GM10266 (cell line): ENCODE results near the gene RIBC2.

Experiments
- DNase-seq: peaks from one replicate; pipeline ENCODE4 v3.0.0; 2012; ENCODE audit errors: extremely low spot score
- CTCF ChIP-seq: IDR thresholded peaks from 2 replicates; pipeline ENCODE4 v1.5.1; 2012; ENCODE audit warnings: mild to moderate bottlenecking, low read depth; ENCODE audit not compliant: control insufficient read depth, insufficient read depth; ENCODE audit errors: missing control alignments

The RIBC2 gene

GRCh38 chr22:45397806-45398205 is 15.7 kb upstream of the RIBC2 start:
- no peak for TF ChIP-seq CTCF
- no peak for DNase-seq

GRCh38 chr22:45398214-45398613 is 15.3 kb upstream of the RIBC2 start:
- TF ChIP-seq CTCF, result no peak

GRCh38 chr22:45399712-45400445 is 13.6 kb upstream of the RIBC2 start:
- no peak for TF ChIP-seq CTCF
- no peak for DNase-seq

More at GRCh38 chr22:45398214-45398613, 15.3 kb upstream of the RIBC2 start:
- no peak for DNase-seq

GRCh38 chr22:45402466-45402985 is 11.0 kb upstream of the RIBC2 start:
- TF ChIP-seq CTCF, result no peak
- no peak for DNase-seq

- TF ChIP-seq CTCF, result no peak
- DNase-seq, result no peak
Measured at GRCh38 chr22:45407793-45408192, 5.7 kb upstream of the RIBC2 start.

- no peak for DNase-seq
- TF ChIP-seq CTCF, result no peak
Measured at GRCh38 chr22:45413013-45413367, 503 bp upstream of the RIBC2 start.

- TF ChIP-seq CTCF, result no peak
- DNase-seq, result no peak
Measured at GRCh38 chr22:45418056-45418769, 4.7 kb downstream of the RIBC2 start.
